Vagina (tissue), 2 donors: ENCODE data around the gene CFDP1.

Source experiments
- POLR2A ChIP-seq, 2 donors: fragments of 450-650 bp; IDR thresholded peaks; one replicate each; pipeline ENCODE4 v1.6.1; 2017; ENCODE audit warnings: antibody characterized with exemption in 2 of 2, mild to moderate bottlenecking in 2 of 2, moderate library complexity in 2 of 2
- POLR2AphosphoS5 ChIP-seq, 2 donors: sonication (generic); formaldehyde crosslinking; IDR thresholded peaks; one replicate each; pipeline ENCODE4 v1.9.0; 2017; ENCODE audit warnings: antibody characterized with exemption in 2 of 2, mild to moderate bottlenecking in 2 of 2, low read depth in 1 of 2; ENCODE audit not compliant: insufficient read depth in 1 of 2
- TF ChIP-seq, protein P1 (sequence below), 3 experiments: fragments of 450-650 bp in 2 of 3; fragments of 200-600 bp in 1 of 3; sonication (generic) in 1 of 3; IDR thresholded peaks; one replicate each; pipeline ENCODE4 v1.5.1; 2017 to 2019; ENCODE audit warnings: antibody characterized with exemption in 3 of 3, mild to moderate bottlenecking in 2 of 3, moderate library complexity in 2 of 3

GRCh38 chr16:75354170-75354569 is 79.1 kb downstream of the CFDP1 start:
- TF ChIP-seq, protein P1, sequence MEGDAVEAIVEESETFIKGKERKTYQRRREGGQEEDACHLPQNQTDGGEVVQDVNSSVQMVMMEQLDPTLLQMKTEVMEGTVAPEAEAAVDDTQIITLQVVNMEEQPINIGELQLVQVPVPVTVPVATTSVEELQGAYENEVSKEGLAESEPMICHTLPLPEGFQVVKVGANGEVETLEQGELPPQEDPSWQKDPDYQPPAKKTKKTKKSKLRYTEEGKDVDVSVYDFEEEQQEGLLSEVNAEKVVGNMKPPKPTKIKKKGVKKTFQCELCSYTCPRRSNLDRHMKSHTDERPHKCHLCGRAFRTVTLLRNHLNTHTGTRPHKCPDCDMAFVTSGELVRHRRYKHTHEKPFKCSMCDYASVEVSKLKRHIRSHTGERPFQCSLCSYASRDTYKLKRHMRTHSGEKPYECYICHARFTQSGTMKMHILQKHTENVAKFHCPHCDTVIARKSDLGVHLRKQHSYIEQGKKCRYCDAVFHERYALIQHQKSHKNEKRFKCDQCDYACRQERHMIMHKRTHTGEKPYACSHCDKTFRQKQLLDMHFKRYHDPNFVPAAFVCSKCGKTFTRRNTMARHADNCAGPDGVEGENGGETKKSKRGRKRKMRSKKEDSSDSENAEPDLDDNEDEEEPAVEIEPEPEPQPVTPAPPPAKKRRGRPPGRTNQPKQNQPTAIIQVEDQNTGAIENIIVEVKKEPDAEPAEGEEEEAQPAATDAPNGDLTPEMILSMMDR (IDR thresholded peaks at IDR 0.05): no peak
- TF ChIP-seq POLR2A (IDR thresholded peaks at IDR 0.05) (no peak), POLR2AphosphoS5 (IDR thresholded peaks at IDR 0.05; ENCODE audit: insufficient read depth in 1 of 2, low read depth in 1 of 2) (no peak)
